Neural cell (in vitro differentiated cells): ENCODE measurements around the gene ALPG. TPM values are rescaled to one million over a fixed set of nuclear protein-coding genes. Genes with fewer than 3 reads are reported as not detected.
"Not testable (repeated sequence)": the region's sequence is repeated elsewhere in the genome, so short reads cannot be mapped to it uniquely, and the experiment has no call there.

ENCODE experiments used
- H2AFZ ChIP-seq: fragments of 200-600, 300-800 bp; sonication (generic), shearing (Covaris generic); 2 replicates; pipeline ENCODE4 v1.6.0; 2014; ENCODE audit warnings: low read depth, mild to moderate bottlenecking, antibody characterized with exemption, low read length, moderate library complexity
- H3F3A ChIP-seq: fragments of 200-600 bp; shearing (Covaris generic); 2 replicates; pipeline ENCODE4 v1.6.1; 2016; ENCODE audit warnings: mild to moderate bottlenecking, moderate library complexity, mixed read lengths, antibody characterized with exemption, low read length; ENCODE audit not compliant: insufficient read depth, poor library complexity, severe bottlenecking
- H3K27ac ChIP-seq: fragments of 200-600, 300-800 bp; sonication (generic), shearing (Covaris generic); 2 replicates; pipeline ENCODE4 v1.5.1; 2014; ENCODE audit warnings: mild to moderate bottlenecking, low read length, moderate library complexity
- H3K27me3 ChIP-seq: fragments of 300-800, 200-600 bp; sonication (generic), shearing (Covaris generic); 2 replicates; pipeline ENCODE4 v1.6.0; 2014; ENCODE audit warnings: mild to moderate bottlenecking, low read depth, low read length, moderate library complexity; ENCODE audit not compliant: insufficient read depth
- H3K36me3 ChIP-seq: fragments of 300-800, 200-600 bp; sonication (generic), shearing (Covaris generic); 2 replicates; pipeline ENCODE4 v1.5.1; 2014; ENCODE audit warnings: mild to moderate bottlenecking, antibody characterized with exemption, low read length, moderate library complexity; ENCODE audit not compliant: insufficient read depth
- H3K4me2 ChIP-seq: fragments of 300-800, 200-600 bp; sonication (generic), shearing (Covaris generic); 2 replicates; pipeline ENCODE4 v1.6.0; 2014; ENCODE audit warnings: mild to moderate bottlenecking, low read length
- H3K4me3 ChIP-seq: fragments of 300-800, 200-600 bp; sonication (generic), shearing (Covaris generic); 2 replicates; pipeline ENCODE4 v1.5.1; 2014; ENCODE audit warnings: mild to moderate bottlenecking, low read length, moderate library complexity
- H3K79me2 ChIP-seq: fragments of 200-600 bp; shearing (Covaris generic); replicated peaks from 2 replicates; pipeline ENCODE4 v1.6.0; 2014; ENCODE audit warnings: mild to moderate bottlenecking, low read length, moderate library complexity; ENCODE audit not compliant: insufficient read depth
- H3K9ac ChIP-seq: fragments of 300-800, 200-600 bp; sonication (generic), shearing (Covaris generic); 2 replicates; pipeline ENCODE4 v1.6.1; 2016; ENCODE audit warnings: mild to moderate bottlenecking, low read length, mixed read lengths
- H3K9me2 ChIP-seq: fragments of 200-600 bp; shearing (Covaris generic); 2 replicates; pipeline ENCODE4 v1.6.1; 2016; ENCODE audit warnings: mild to moderate bottlenecking, low read length, mixed read lengths; ENCODE audit not compliant: insufficient read depth
- H3K9me3 ChIP-seq: fragments of 200-600, 300-800 bp; sonication (generic), shearing (Covaris generic); 2 replicates; pipeline ENCODE4 v1.6.1; 2016; ENCODE audit warnings: mild to moderate bottlenecking, mixed run types, low read length, moderate library complexity, mixed read lengths
- H4K20me1 ChIP-seq: fragments of 200-600 bp; shearing (Covaris generic); 2 replicates; pipeline ENCODE4 v1.6.1; 2016; ENCODE audit warnings: mild to moderate bottlenecking, mixed run types; ENCODE audit not compliant: insufficient read depth
- EZH2 ChIP-seq: fragments of 200-600, 300-800 bp; shearing (Covaris generic), sonication (generic); IDR thresholded peaks from 2 replicates; pipeline ENCODE4 v1.6.1; 2014; ENCODE audit warnings: antibody characterized with exemption, low read length, borderline replicate concordance, mild to moderate bottlenecking; ENCODE audit not compliant: insufficient read depth, poor library complexity, severe bottlenecking
- MXI1 ChIP-seq: fragments of 450-650 bp; conservative IDR thresholded peaks from 2 replicates; pipeline ENCODE4 v1.6.1; 2014; ENCODE audit warnings: antibody characterized with exemption, mild to moderate bottlenecking; ENCODE audit not compliant: poor library complexity, severe bottlenecking
- POLR2AphosphoS5 ChIP-seq: IDR thresholded peaks from 2 replicates; pipeline ENCODE4 v1.6.1; 2012
- RAD21 ChIP-seq: fragments of 450-650 bp; conservative IDR thresholded peaks from 2 replicates; pipeline ENCODE4 v1.6.1; 2014; ENCODE audit warnings: antibody characterized with exemption, mild to moderate bottlenecking, moderate library complexity
- SMC3 ChIP-seq: fragments of 450-650 bp; conservative IDR thresholded peaks from 2 replicates; pipeline ENCODE4 v1.6.1; 2014; ENCODE audit warnings: antibody characterized with exemption, mild to moderate bottlenecking, moderate library complexity; ENCODE audit not compliant: poor library complexity
- TAF1 ChIP-seq: IDR thresholded peaks from 2 replicates; pipeline ENCODE4 v1.6.1; 2012; ENCODE audit warnings: low read depth
- polyA plus RNA-seq: library from polyadenylated mRNA; depleted of rRNA; stranded (reverse); fragments of >200 nt; gene quantifications from 2 replicates; pipeline ENCODE4 v1.2.3, GENCODE V29; 2014
- TF ChIP-seq, protein P1 (sequence below): fragments of 450-650 bp; IDR thresholded peaks from 2 replicates; pipeline ENCODE4 v1.5.1; 2014; ENCODE audit warnings: antibody characterized with exemption, mild to moderate bottlenecking, moderate library complexity; ENCODE audit not compliant: poor library complexity, severe bottlenecking
- TF ChIP-seq, protein P2 (sequence below): IDR thresholded peaks from 2 replicates; pipeline ENCODE4 v1.6.1; 2012; ENCODE audit warnings: borderline replicate concordance

The ALPG gene
- polyA plus RNA-seq, 1 donor from 2014 or later, result not detected

DNA sequence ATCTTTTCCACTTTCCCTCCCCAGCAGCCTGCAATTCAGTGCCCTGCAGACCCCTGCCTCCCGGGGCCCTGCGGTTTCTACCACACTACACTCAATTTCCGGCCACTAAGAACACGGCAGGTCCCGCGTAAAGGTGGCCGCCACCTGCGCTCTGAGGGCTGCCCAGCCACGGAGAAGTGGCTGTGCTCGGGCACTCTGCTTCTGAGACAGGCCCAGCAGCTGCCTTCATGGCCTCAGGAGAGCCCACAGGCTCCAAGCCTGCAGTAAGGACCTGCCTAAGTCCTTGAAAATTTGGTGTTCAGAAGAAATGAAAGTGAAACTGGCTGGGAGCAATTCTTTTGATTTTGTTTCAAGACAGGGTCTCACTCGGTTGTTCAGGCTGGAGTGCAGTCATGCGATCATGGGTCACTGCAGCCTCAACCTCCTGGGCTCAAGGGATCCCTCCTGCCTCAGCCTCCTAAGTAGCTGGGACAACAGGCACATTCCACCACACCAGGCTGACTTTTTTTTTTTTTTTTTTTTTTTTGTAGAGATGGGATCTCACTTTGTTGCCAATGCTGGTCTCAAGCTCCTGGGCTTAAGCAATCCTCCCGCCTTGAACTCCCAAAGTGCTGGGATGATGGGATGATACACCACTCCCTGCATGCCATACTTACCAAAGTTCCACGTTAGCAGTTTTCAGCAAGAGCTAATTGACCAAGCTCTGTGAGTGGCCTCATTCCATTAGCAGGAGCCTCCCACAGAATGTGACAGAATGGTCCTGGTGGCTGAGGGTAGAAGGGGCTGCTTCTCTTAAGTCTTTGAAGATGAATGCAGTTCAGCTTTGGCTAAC is 42.6 kb upstream of the ALPG start:
- Histone ChIP-seq H3K9me3 (no peaks in the 10 kb centered on the region), H2AFZ (no peak overlapping the region), H4K20me1 (no peaks in the 10 kb centered on the region), H3K4me3 (no peak overlapping the region), H3K79me2 (no peaks in the 10 kb centered on the region), H3K9ac (no peak overlapping the region), H3K27me3 (no peaks in the 10 kb centered on the region), H3K27ac (no peak overlapping the region), H3K9me2 (no peaks in the 10 kb centered on the region), H3K4me2 (no peak overlapping the region), H3F3A (no peaks in the 10 kb centered on the region), H3K36me3 (no peaks in the 10 kb centered on the region)
- no peak for TF ChIP-seq SMC3
- TF ChIP-seq, protein P1, sequence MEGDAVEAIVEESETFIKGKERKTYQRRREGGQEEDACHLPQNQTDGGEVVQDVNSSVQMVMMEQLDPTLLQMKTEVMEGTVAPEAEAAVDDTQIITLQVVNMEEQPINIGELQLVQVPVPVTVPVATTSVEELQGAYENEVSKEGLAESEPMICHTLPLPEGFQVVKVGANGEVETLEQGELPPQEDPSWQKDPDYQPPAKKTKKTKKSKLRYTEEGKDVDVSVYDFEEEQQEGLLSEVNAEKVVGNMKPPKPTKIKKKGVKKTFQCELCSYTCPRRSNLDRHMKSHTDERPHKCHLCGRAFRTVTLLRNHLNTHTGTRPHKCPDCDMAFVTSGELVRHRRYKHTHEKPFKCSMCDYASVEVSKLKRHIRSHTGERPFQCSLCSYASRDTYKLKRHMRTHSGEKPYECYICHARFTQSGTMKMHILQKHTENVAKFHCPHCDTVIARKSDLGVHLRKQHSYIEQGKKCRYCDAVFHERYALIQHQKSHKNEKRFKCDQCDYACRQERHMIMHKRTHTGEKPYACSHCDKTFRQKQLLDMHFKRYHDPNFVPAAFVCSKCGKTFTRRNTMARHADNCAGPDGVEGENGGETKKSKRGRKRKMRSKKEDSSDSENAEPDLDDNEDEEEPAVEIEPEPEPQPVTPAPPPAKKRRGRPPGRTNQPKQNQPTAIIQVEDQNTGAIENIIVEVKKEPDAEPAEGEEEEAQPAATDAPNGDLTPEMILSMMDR, result no peak
- no peak for TF ChIP-seq TAF1
- no peak for TF ChIP-seq RAD21
- no peak for TF ChIP-seq POLR2AphosphoS5
- TF ChIP-seq MXI1, result no peak
- TF ChIP-seq EZH2, result no peak
- TF ChIP-seq, protein P2, sequence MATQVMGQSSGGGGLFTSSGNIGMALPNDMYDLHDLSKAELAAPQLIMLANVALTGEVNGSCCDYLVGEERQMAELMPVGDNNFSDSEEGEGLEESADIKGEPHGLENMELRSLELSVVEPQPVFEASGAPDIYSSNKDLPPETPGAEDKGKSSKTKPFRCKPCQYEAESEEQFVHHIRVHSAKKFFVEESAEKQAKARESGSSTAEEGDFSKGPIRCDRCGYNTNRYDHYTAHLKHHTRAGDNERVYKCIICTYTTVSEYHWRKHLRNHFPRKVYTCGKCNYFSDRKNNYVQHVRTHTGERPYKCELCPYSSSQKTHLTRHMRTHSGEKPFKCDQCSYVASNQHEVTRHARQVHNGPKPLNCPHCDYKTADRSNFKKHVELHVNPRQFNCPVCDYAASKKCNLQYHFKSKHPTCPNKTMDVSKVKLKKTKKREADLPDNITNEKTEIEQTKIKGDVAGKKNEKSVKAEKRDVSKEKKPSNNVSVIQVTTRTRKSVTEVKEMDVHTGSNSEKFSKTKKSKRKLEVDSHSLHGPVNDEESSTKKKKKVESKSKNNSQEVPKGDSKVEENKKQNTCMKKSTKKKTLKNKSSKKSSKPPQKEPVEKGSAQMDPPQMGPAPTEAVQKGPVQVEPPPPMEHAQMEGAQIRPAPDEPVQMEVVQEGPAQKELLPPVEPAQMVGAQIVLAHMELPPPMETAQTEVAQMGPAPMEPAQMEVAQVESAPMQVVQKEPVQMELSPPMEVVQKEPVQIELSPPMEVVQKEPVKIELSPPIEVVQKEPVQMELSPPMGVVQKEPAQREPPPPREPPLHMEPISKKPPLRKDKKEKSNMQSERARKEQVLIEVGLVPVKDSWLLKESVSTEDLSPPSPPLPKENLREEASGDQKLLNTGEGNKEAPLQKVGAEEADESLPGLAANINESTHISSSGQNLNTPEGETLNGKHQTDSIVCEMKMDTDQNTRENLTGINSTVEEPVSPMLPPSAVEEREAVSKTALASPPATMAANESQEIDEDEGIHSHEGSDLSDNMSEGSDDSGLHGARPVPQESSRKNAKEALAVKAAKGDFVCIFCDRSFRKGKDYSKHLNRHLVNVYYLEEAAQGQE, result no peak

DNA sequence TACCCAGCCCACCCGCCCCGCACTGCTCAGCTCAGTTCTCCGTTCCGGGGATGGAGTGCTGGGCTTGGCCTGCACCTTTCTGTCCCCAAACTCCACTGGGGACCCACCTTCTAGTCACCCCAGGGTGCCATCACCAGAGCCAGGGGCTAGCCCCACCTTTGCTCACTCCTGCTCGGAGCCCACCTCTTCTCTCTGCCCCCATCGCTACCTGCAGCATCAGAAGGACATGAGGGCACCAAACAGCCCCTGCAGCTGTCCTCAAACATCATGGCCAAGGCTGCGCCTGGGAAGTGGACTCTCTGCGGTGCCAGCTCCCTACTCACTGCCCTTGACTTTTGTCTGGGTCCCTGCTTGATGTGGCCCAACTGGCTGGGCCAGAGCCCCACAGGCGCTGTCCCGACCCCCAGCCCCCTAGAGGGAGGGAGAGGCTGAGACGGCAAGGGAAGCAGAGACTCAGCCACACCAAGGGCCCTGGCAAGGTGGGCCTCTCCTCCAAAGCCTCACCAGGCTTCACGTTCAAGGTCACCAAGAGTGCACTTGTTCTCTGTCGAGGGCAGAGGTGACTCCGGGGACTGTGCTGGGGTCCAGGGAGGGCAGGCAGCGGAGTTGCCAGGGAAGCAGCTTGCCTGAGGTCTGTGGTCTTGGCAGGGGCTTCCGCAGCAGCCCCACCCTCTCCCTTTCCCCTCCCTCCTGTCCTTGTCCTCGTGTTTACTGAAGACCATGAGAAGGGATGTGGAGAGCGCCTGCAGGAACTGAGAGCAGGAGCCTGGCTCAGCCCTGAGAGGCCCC is 41.6 kb upstream of the ALPG start:
- H3F3A ChIP-seq, H3K9me3 ChIP-seq, H2AFZ ChIP-seq, H3K27me3 ChIP-seq, H4K20me1 ChIP-seq, H3K27ac ChIP-seq, H3K9ac ChIP-seq, H3K9me2 ChIP-seq, H3K4me2 ChIP-seq, H3K79me2 ChIP-seq, H3K4me3 ChIP-seq, H3K36me3 ChIP-seq: not testable (repeated sequence)
